ENCODE results near the gene TULP4.
"Not testable (repeated sequence)": the region's sequence is repeated elsewhere in the genome, so short reads cannot be mapped to it uniquely, and the experiment has no call there.

DNA sequence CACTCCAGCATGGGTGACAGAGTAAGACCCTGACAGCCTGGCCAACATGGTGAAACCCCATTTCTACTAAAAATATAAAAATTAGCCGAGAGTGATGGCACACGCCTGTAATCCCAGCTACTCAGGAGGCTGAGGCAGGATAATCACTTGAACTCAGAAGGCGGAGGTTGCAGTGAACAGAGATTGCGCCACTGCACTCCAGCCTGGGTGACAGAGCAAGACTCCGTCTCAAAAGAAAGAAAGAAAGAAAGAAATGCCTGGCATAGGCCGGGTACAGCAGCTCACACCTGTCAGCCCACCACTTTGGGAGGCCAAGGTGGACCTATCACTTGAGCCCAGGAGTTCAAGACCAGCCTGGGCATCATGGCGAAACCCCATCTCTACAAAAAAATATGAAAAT, 208.7 kb downstream of the TULP4 start:
- not testable (repeated sequence) for TF ChIP-seq CTCF (IDR thresholded peaks at IDR 0.05); CEBPB (IDR thresholded peaks at IDR 0.05); BHLHE40 (IDR thresholded peaks at IDR 0.05; ENCODE audit: low read depth, low read length); POLR2A (IDR thresholded peaks at IDR 0.05; ENCODE audit: low read length); E2F6 (IDR thresholded peaks at IDR 0.05; ENCODE audit: borderline replicate concordance, low read depth); MYC (IDR thresholded peaks at IDR 0.05; ENCODE audit: borderline replicate concordance, low read length); ZSCAN20 (CRISPR knock-in tag; IDR thresholded peaks at IDR 0.05)
- TF ChIP-seq, protein P1, sequence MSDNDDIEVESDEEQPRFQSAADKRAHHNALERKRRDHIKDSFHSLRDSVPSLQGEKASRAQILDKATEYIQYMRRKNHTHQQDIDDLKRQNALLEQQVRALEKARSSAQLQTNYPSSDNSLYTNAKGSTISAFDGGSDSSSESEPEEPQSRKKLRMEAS (IDR thresholded peaks at IDR 0.05), result not testable (repeated sequence)
